Esophagus squamous epithelium (tissue), 5 donors: ENCODE results near the gene R3HDM4. TPM values are rescaled to one million over a fixed set of nuclear protein-coding genes. Genes with fewer than 3 reads are reported as not detected.
"Not testable (repeated sequence)": the region's sequence is repeated elsewhere in the genome, so short reads cannot be mapped to it uniquely, and the experiment has no call there.

Experiments used
- DNase-seq: peaks from one replicate; lab custom pipeline; 2025; lab: John Stamatoyannopoulos, UW
- H3K27ac ChIP-seq, 4 donors: fragments of 200-600 bp; sonication (generic); one replicate each; pipeline ENCODE4 v1.5.1; 2016 to 2019; ENCODE audit warnings: mild to moderate bottlenecking in 1 of 4
- H3K27me3 ChIP-seq, 4 donors: fragments of 200-600 bp; sonication (generic); 1 replicate in 3 of 4; 2 replicates in 1 of 4; pipeline versions ENCODE4 v1.5.1 to v1.6.0; 2017 to 2021; ENCODE audit warnings: antibody characterized with exemption in 1 of 4
- H3K36me3 ChIP-seq, 3 donors: fragments of 200-600 bp; sonication (generic); one replicate each; pipeline ENCODE4 v1.5.1; 2016 to 2019
- H3K4me1 ChIP-seq, 3 donors: fragments of 200-600 bp; sonication (generic); one replicate each; pipeline ENCODE4 v1.5.1; 2017 to 2019
- H3K4me3 ChIP-seq, 4 donors: fragments of 200-600 bp; sonication (generic); 1 replicate in 3 of 4; 2 replicates in 1 of 4; pipeline ENCODE4 v1.5.1; 2016 to 2019; ENCODE audit warnings: mild to moderate bottlenecking in 2 of 4, moderate library complexity in 1 of 4
- H3K9me3 ChIP-seq, 3 donors: fragments of 200-600 bp; sonication (generic); one replicate each; pipeline ENCODE4 v1.5.1; 2016 to 2019
- POLR2A ChIP-seq, 4 donors: fragments of 450-650 bp; IDR thresholded peaks; one replicate each; pipeline ENCODE4 v1.6.1; 2017; ENCODE audit warnings: antibody characterized with exemption in 4 of 4, mild to moderate bottlenecking in 4 of 4, moderate library complexity in 3 of 4
- WGBS, 2 donors: methylation state at CpG; one replicate each; pipeline ENCODE4 v1.1.5; 2018; 5-methylcytosine and 5-hydroxymethylcytosine counted together
- intact Hi-C: fragments of 100-400 bp; cut with DNase I; formaldehyde crosslinking; loops from one replicate; pipeline ENCODE4 v1.15.0; 2022
- total RNA-seq, 4 donors: library from RNA; depleted of rRNA; stranded (reverse); fragments of >200 nt; gene quantifications; one replicate each; pipeline ENCODE4 v1.1.0, GENCODE V29; 2016
- TF ChIP-seq, protein P1 (sequence below), 6 experiments: fragments of 450-650 bp in 4 of 6; fragments of 200-600 bp in 2 of 6; sonication (generic) in 2 of 6; IDR thresholded peaks; one replicate each; pipeline ENCODE4 v1.5.1; 2016 to 2019; ENCODE audit warnings: antibody characterized with exemption in 6 of 6, mild to moderate bottlenecking in 4 of 6, moderate library complexity in 4 of 6
- donor health status: DM: yes; HTN: yes; CAD: no.

The R3HDM4 gene
- total RNA-seq, 4 donors from 2014 or later, result 42.9 to 83.7 (median 62.4) TPM

DNA sequence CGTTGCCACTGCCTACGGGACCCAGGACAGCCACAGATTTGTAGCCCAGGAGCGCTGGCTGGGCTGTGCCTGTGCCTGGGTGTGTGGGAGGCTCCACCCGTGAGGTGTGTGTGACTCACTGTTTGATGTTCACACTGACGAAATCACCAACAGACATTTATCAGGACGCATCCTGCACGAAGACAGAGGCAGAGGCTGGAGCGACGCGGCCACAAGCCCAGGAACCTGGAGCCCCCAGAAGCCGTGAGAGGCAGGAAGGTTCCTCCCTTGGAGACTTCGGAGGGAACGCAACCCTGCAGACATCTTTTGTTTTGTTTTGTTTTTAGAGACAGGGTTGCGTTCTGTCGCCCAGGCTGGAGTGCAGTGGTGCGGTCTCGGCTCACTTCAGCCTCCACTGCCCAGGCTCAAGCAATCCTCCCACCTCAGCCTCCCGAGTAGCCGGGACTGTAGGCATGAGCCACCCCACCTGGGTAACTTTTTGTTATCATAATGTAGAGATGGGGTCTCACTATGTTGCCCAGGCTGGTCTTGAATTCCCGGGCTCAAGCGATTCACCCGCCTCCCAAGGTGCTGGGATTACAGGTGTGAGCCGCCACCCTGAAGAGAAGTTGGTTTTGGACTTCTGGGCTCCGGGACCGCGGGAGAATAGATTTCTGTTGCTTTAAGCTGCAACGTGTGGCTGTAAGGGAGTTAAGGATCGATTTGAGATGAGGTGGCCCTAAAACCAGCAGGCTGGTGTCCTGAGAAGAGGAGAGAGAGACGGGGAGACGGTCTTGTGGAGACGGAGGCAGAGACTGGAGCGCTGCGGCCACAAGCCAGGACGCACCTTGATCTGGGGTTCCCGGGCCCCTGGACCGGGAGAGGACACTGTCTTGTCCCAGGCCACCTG is 46.2 kb upstream of the R3HDM4 start:
- Histone ChIP-seq H3K36me3 (peaks cover 0 to 16% (median 1%) of the 10 kb centered on the region in 3 donors), H3K27me3 (no peaks in the 10 kb centered on the region), H3K27ac (no peak overlapping the region), H3K9me3 (no peaks in the 10 kb centered on the region), H3K4me3 (no peak overlapping the region), H3K4me1 (peaks cover 0 to 16% (median 0%) of the 10 kb centered on the region in 3 donors)
- intact Hi-C loops, result no loop called here
- 65 to 82% methylated on average over 22 to 24 of the region's 36 CpGs for WGBS, 2 donors
- DNase-seq, result no peak
- no peak for TF ChIP-seq POLR2A (IDR thresholded peaks at IDR 0.05)
- TF ChIP-seq, protein P1, sequence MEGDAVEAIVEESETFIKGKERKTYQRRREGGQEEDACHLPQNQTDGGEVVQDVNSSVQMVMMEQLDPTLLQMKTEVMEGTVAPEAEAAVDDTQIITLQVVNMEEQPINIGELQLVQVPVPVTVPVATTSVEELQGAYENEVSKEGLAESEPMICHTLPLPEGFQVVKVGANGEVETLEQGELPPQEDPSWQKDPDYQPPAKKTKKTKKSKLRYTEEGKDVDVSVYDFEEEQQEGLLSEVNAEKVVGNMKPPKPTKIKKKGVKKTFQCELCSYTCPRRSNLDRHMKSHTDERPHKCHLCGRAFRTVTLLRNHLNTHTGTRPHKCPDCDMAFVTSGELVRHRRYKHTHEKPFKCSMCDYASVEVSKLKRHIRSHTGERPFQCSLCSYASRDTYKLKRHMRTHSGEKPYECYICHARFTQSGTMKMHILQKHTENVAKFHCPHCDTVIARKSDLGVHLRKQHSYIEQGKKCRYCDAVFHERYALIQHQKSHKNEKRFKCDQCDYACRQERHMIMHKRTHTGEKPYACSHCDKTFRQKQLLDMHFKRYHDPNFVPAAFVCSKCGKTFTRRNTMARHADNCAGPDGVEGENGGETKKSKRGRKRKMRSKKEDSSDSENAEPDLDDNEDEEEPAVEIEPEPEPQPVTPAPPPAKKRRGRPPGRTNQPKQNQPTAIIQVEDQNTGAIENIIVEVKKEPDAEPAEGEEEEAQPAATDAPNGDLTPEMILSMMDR (IDR thresholded peaks at IDR 0.05), result no peak

DNA sequence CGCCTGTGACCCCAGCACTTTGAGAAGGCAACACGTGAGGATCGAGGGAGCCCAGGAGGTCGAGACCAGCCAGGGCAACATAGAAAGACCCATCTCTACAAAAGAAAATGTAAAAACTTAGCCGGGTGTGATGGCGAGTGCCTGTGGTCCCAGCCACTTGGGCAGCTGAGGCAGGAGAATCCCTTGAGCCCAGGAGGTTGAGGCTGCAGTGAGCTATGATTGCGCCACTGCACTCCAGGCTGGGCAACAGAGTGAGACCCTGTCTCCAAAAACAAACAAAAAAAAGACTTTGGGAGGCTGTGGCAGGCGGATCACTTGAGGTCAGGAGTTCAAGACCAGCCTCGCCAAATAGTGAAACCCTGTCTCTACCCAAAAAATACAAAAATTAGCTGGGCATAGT is 44.6 kb upstream of the R3HDM4 start:
- WGBS, 2 donors, result 93 to 94% methylated on average over 8 to 9 of the region's 9 CpGs
- peaks cover 9 to 31% (median 10%) of the 10 kb centered on the region in 3 donors for H3K4me1 ChIP-seq

DNA sequence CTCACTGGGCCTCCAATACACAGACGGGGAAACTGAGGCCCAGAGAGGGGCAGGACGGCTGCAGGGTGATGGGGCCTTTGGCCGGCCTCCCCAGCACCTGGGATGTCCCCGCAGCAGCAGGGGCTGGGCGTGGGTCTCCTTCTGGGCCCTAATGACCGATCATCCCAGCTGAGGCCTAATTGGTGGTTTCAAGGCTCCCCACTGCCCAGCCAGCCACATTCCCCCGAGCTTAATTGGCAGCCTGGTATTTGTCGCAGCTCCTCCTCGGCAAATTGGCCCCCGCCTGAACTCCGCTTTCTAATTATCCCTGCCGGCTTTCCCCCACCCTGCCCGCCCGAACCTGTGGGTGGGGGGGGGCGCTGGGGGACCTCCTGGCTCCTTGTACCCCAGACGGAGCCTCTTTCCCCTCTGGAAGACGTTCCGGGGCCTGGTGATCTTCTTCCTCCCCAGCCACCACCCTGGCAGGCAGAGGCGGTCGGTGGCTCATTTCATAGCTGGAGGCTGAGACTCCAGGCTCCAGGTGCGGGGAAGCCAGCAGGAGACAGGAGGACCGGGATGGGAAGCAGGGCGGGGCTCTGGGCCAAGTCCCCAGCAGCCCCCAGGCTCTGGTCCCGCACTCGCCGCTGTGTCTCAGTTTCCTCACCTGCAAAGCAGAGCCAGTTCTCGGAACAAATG is 43.9 kb upstream of the R3HDM4 start:
- Histone ChIP-seq H3K27ac (no peak overlapping the region), H3K4me3 (no peak overlapping the region), H3K9me3 (no peaks in the 10 kb centered on the region), H3K36me3 (peaks cover 0 to 8% (median 0%) of the 10 kb centered on the region in 3 donors), H3K27me3 (no peaks in the 10 kb centered on the region), H3K4me1 (peaks cover 10 to 34% (median 11%) of the 10 kb centered on the region in 3 donors)
- TF ChIP-seq, protein P1 (IDR thresholded peaks at IDR 0.05), result no peak
- no peak for TF ChIP-seq POLR2A (IDR thresholded peaks at IDR 0.05)
- WGBS, 2 donors, result 31% methylated on average over 10 of the region's 27 CpGs; no CpG with 5 or more reads in 1 of the 2 donors
- no peak for DNase-seq
- intact Hi-C loops, result no loop called here

More for the DNA sequence above, 44.6 kb upstream of the R3HDM4 start:
- intact Hi-C loops, H3K4me3 ChIP-seq, H3K27ac ChIP-seq, H3K27me3 ChIP-seq, H3K36me3 ChIP-seq, H3K9me3 ChIP-seq, DNase-seq: not testable (repeated sequence)

DNA sequence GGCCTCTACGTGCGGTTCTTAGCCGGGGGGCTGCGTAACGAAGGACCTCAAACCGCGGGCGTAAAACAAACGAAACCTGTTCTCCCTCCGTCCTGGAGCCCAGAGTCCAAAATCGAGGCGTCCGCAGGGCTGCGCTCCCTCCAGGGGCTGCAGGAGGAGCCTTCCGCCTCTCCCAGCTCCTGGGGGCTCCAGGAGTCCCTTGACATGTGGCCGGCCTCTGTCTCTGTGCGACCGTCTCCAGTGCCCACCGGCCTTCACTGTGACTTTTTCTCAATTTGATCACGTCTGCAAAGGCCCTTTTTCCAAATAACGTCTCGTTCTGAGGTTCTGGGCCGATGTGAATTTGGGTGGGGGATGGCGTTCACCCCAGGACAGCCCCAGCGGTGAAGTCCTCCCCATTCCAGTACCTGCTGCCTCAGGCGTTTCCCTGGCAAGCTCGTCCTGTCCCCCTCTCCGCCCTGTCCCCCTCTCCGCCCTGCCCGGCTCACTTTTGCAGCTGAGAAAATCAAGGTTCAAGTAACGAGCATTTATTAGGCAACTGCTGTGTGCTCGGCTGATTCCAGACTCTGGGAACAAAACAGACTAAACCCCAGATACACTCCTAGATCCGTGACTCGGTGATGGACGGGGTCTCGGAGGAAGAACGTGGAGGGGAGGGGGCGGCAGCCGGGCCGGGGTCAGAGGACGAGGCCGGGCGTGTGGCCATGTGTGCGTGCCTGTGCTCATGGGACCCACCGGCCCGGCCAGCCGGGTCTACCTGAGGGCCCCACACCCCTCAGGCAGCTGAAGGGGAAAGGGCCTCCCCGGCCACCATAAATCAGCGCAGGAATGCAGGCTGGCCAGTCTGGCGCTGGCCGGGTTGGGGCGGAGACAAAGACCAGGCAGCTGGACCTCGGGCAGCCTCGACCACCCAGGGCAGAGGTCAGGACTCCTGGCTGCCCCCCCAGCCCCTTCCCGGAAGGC is 43.1 kb upstream of the R3HDM4 start:
- intact Hi-C loops, result no loop called here
- DNase-seq, result no peak
- no peak overlapping the region for H3K4me3 ChIP-seq
- peaks cover 0 to 8% (median 0%) of the 10 kb centered on the region in 3 donors for H3K36me3 ChIP-seq
- no peak overlapping the region for H3K27ac ChIP-seq
- no peaks in the 10 kb centered on the region for H3K27me3 ChIP-seq
- 86 to 94% methylated on average over 31 to 43 of the region's 55 CpGs for WGBS, 2 donors
- no peak for TF ChIP-seq POLR2A (IDR thresholded peaks at IDR 0.05)
- TF ChIP-seq, protein P1 (IDR thresholded peaks at IDR 0.05), result no peak
- no peaks in the 10 kb centered on the region for H3K9me3 ChIP-seq
- peaks cover 10 to 34% (median 11%) of the 10 kb centered on the region in 3 donors for H3K4me1 ChIP-seq
